Ishikawa (cell line): ENCODE measurements around the gene MAML2.

ENCODE experiments used
- EGR1 ChIP-seq: IDR thresholded peaks from 2 replicates; pipeline ENCODE4 v1.6.1; 2012
- EP300 ChIP-seq: IDR thresholded peaks from 2 replicates; pipeline ENCODE4 v1.6.1; 2012; ENCODE audit warnings: borderline replicate concordance
- TAF1 ChIP-seq: IDR thresholded peaks from 2 replicates; pipeline ENCODE4 v1.6.1; 2012; ENCODE audit warnings: low read depth, mild to moderate bottlenecking
- TCF12 ChIP-seq: IDR thresholded peaks from 2 replicates; pipeline ENCODE4 v1.6.1; 2012; ENCODE audit warnings: low read depth
- YY1 ChIP-seq: IDR thresholded peaks from 2 replicates; pipeline ENCODE4 v1.6.1; 2012; ENCODE audit warnings: low read depth
- TF ChIP-seq, protein P1 (sequence below): IDR thresholded peaks from 2 replicates; pipeline ENCODE4 v1.6.1; 2012
- TF ChIP-seq, protein P2 (sequence below): IDR thresholded peaks from 2 replicates; pipeline ENCODE4 v1.6.1; 2012; ENCODE audit warnings: low read depth, mild to moderate bottlenecking

DNA sequence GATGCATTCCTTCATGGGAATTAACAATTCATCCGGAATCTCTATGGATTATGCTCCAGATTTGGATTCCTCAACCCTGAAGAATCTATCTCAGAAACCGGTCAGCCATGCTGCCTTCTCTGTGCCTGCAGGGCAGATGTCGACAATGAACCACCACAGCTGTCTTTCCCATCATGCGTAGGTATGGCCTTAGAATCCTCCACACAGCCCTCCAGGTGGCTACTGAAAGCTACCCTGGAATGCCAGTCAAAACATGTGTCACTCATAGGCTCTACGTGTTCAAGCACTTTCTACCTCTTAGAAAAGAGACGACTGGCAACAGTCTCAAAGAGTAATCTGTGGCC is 19.4 kb downstream of the MAML2 start:
- TF ChIP-seq EP300 (no peak), YY1 (no peak), TCF12 (no peak), TAF1 (no peak), EGR1 (no peak)
- TF ChIP-seq, protein P1, sequence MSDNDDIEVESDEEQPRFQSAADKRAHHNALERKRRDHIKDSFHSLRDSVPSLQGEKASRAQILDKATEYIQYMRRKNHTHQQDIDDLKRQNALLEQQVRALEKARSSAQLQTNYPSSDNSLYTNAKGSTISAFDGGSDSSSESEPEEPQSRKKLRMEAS: no peak
- TF ChIP-seq, protein P2, sequence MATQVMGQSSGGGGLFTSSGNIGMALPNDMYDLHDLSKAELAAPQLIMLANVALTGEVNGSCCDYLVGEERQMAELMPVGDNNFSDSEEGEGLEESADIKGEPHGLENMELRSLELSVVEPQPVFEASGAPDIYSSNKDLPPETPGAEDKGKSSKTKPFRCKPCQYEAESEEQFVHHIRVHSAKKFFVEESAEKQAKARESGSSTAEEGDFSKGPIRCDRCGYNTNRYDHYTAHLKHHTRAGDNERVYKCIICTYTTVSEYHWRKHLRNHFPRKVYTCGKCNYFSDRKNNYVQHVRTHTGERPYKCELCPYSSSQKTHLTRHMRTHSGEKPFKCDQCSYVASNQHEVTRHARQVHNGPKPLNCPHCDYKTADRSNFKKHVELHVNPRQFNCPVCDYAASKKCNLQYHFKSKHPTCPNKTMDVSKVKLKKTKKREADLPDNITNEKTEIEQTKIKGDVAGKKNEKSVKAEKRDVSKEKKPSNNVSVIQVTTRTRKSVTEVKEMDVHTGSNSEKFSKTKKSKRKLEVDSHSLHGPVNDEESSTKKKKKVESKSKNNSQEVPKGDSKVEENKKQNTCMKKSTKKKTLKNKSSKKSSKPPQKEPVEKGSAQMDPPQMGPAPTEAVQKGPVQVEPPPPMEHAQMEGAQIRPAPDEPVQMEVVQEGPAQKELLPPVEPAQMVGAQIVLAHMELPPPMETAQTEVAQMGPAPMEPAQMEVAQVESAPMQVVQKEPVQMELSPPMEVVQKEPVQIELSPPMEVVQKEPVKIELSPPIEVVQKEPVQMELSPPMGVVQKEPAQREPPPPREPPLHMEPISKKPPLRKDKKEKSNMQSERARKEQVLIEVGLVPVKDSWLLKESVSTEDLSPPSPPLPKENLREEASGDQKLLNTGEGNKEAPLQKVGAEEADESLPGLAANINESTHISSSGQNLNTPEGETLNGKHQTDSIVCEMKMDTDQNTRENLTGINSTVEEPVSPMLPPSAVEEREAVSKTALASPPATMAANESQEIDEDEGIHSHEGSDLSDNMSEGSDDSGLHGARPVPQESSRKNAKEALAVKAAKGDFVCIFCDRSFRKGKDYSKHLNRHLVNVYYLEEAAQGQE: no peak
